ENCODE data around the gene C7orf33.
"Not testable (repeated sequence)": the region's sequence is repeated elsewhere in the genome, so short reads cannot be mapped to it uniquely, and the experiment has no call there.

DNA sequence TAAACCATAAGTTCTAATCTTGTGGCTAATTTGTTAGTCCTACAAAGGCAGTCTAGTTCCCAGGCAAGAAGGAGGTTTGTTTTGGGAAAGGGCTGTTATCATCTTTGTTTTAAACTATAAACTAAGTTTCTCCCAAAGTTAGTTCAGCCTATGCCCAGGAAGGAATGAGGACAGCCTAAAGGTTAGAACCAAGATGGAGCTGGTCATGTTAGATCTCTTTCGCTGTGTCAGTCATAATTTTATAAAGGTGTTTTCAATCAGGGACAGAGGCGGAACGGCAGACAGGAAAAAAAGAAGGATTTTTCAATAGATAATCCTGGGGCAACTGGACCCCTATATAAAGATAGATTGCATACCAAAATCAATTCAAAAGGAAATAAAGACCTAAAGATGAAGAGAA lies 19.6 kb upstream of the C7orf33 start:
- TF ChIP-seq, protein P1, sequence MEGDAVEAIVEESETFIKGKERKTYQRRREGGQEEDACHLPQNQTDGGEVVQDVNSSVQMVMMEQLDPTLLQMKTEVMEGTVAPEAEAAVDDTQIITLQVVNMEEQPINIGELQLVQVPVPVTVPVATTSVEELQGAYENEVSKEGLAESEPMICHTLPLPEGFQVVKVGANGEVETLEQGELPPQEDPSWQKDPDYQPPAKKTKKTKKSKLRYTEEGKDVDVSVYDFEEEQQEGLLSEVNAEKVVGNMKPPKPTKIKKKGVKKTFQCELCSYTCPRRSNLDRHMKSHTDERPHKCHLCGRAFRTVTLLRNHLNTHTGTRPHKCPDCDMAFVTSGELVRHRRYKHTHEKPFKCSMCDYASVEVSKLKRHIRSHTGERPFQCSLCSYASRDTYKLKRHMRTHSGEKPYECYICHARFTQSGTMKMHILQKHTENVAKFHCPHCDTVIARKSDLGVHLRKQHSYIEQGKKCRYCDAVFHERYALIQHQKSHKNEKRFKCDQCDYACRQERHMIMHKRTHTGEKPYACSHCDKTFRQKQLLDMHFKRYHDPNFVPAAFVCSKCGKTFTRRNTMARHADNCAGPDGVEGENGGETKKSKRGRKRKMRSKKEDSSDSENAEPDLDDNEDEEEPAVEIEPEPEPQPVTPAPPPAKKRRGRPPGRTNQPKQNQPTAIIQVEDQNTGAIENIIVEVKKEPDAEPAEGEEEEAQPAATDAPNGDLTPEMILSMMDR (IDR thresholded peaks at IDR 0.05; ENCODE audit: insufficient read depth, low read depth, low read length), result not testable (repeated sequence)
- TF ChIP-seq EZH2 (IDR thresholded peaks at IDR 0.05; ENCODE audit: insufficient read depth, low read length), result not testable (repeated sequence)
